K562 (cell line): ENCODE results near the gene SARS1. TPM values are rescaled to one million over a fixed set of nuclear protein-coding genes. Genes with fewer than 3 reads are reported as not detected.

Source experiments
- CHD2 ChIP-seq: IDR thresholded peaks from 2 replicates; pipeline ENCODE4 v1.6.1; 2011; ENCODE audit warnings: low read depth, low read length
- FOXK1 ChIP-seq: sonication (generic); formaldehyde crosslinking; IDR thresholded peaks from 2 replicates; pipeline ENCODE4 v1.8.0; 2022; ENCODE audit warnings: missing genetic modification reagents, mild to moderate bottlenecking, borderline replicate concordance
- HCFC1 ChIP-seq: IDR thresholded peaks from 2 replicates; pipeline ENCODE4 v1.6.1; 2012; ENCODE audit warnings: low read depth, low read length, improper control_type of control experiment
- KDM5B ChIP-seq: fragments of 200-600 bp; sonication (generic); IDR thresholded peaks from 2 replicates; pipeline ENCODE4 v1.6.1; 2012; ENCODE audit warnings: low read depth, mild to moderate bottlenecking, moderate library complexity, low read length, control low read depth, inconsistent platforms; ENCODE audit not compliant: insufficient replicate concordance
- NCOA6 ChIP-seq: fragments of 450-650 bp; IDR thresholded peaks from 2 replicates; pipeline ENCODE4 v1.6.1; 2017; ENCODE audit warnings: mild to moderate bottlenecking
- NFATC3 ChIP-seq: fragments of 450-650 bp; IDR thresholded peaks from 2 replicates; pipeline ENCODE4 v1.6.1; 2017; ENCODE audit warnings: mild to moderate bottlenecking
- NR2C1 ChIP-seq, 2 experiments: fragments of 450-650 bp; IDR thresholded peaks; 2 replicates each; pipeline ENCODE4 v1.6.1; 2017; ENCODE audit warnings: mild to moderate bottlenecking in 2 of 2, antibody characterized with exemption in 1 of 2, inconsistent platforms in 1 of 2, missing compliant biosample characterization in 1 of 2, missing genetic modification characterization in 1 of 2
- PHF8 ChIP-seq: fragments of 200-600 bp; sonication (generic); IDR thresholded peaks from 2 replicates; pipeline ENCODE4 v1.6.1; 2012; ENCODE audit warnings: mixed run types, mild to moderate bottlenecking, inconsistent platforms, low read length, moderate library complexity, borderline replicate concordance
- RFX5 ChIP-seq: IDR thresholded peaks from 2 replicates; pipeline ENCODE4 v1.6.1; 2011; ENCODE audit warnings: low read depth, mild to moderate bottlenecking, improper control_type of control experiment, low read length
- RFX7 ChIP-seq: fragments of 250-450 bp; sonication (Bioruptor Pico); IDR thresholded peaks from 2 replicates; pipeline ENCODE4 v1.5.1; 2021; ENCODE audit warnings: mild to moderate bottlenecking
- SMAD4 ChIP-seq: fragments of 250-450 bp; sonication (Bioruptor Pico); conservative IDR thresholded peaks from 2 replicates; pipeline ENCODE4 v1.8.0; 2021; ENCODE audit warnings: inconsistent platforms, mild to moderate bottlenecking, moderate library complexity
- SOX6 ChIP-seq: fragments of 450-650 bp; IDR thresholded peaks from 2 replicates; pipeline ENCODE4 v1.6.1; 2014; ENCODE audit warnings: mild to moderate bottlenecking
- TAL1 ChIP-seq: fragments of 450-650 bp; IDR thresholded peaks from 2 replicates; pipeline ENCODE4 v1.6.1; 2016; ENCODE audit warnings: mild to moderate bottlenecking
- TRIM28 ChIP-seq: fragments of 450-650 bp; IDR thresholded peaks from 2 replicates; pipeline ENCODE4 v1.6.1; 2017
- U2AF1 ChIP-seq: fragments of 200-400 bp; formaldehyde crosslinking; optimal IDR thresholded peaks from 2 replicates; pipeline ENCODE3; 2017; ENCODE audit warnings: mild to moderate bottlenecking, low read depth, low read length, moderate library complexity
- ZBTB7A ChIP-seq: IDR thresholded peaks from 2 replicates; pipeline ENCODE4 v1.6.1; 2011; ENCODE audit warnings: low read depth, mild to moderate bottlenecking, low read length, moderate library complexity, borderline replicate concordance; ENCODE audit not compliant: control insufficient read depth
- ZC3H8 ChIP-seq: fragments of 450-650 bp; IDR thresholded peaks from 2 replicates; pipeline ENCODE4 v1.6.1; 2017
- ZNF445 ChIP-seq: fragments of 250-450 bp; sonication (Bioruptor Pico); IDR thresholded peaks from 2 replicates; pipeline ENCODE4 v1.4.0; 2020; ENCODE audit warnings: low read depth, mild to moderate bottlenecking, moderate library complexity
- ZNF668 ChIP-seq: fragments of 250-450 bp; sonication (Bioruptor Pico); IDR thresholded peaks from 2 replicates; pipeline ENCODE4 v1.8.0; 2022; ENCODE audit warnings: mild to moderate bottlenecking, inconsistent platforms
- polyA plus RNA-seq, 8 experiments: library from polyadenylated mRNA; depleted of rRNA in 4 of 8; stranded (reverse) in 5 of 8; unstranded in 3 of 8; fragments of >200 nt; fragmentation: Nextera tagmentation in 2 of 8; fragmentation: Illumina TruSeq in 1 of 8; extraction: Ambion mirVana in 2 of 8; extraction: Trizol in 1 of 8; gene quantifications; 2 replicates each; pipeline versions ENCODE4 v1.2.1 to v1.2.3, GENCODE V29; 2011 to 2014; ENCODE audit warnings: inconsistent platforms in 1 of 8, missing spikeins in 1 of 8
- total RNA-seq, 7 experiments: library from RNA; depleted of rRNA in 6 of 7; stranded (reverse); fragments of >200 nt in 6 of 7; fragmentation: Illumina TruSeq in 2 of 7; extraction: Trizol in 2 of 7; gene quantifications; 2 replicates each; pipeline versions ENCODE4 v1.2.1 to v1.2.3, GENCODE V29; 2011 to 2021; ENCODE audit warnings: low replicate concordance in 1 of 7
- TF ChIP-seq, protein P1 (sequence below): fragments of 450-650 bp; formaldehyde crosslinking; IDR thresholded peaks from 2 replicates; pipeline ENCODE4 v1.4.0; 2020; ENCODE audit warnings: mild to moderate bottlenecking, moderate library complexity
- TF ChIP-seq, protein P2 (sequence below): sonication (generic); formaldehyde crosslinking; IDR thresholded peaks from 2 replicates; pipeline ENCODE4 v1.8.0; 2022; ENCODE audit warnings: missing genetic modification reagents, mild to moderate bottlenecking, borderline replicate concordance
- TF ChIP-seq, protein P3 (sequence below): fragments of 450-650 bp; IDR thresholded peaks from 2 replicates; pipeline ENCODE4 v1.6.1; 2016; ENCODE audit warnings: mild to moderate bottlenecking
- TF ChIP-seq, protein P4 (sequence below), 2 experiments: fragments of 450-650 bp in 1 of 2; sonication (generic) in 1 of 2; formaldehyde crosslinking; conservative IDR thresholded peaks; 2 replicates each; pipeline versions ENCODE4 v1.4.0 to v1.8.1; 2020 to 2022; ENCODE audit warnings: mild to moderate bottlenecking in 1 of 2, missing genetic modification reagents in 1 of 2

Gene SARS1
- total and polyA plus RNA-seq, 9 of the 15 experiments (the other 6 are each of a cell fraction or from before 2014, with no cell fraction given), result 221 to 623 (median 254) TPM

DNA sequence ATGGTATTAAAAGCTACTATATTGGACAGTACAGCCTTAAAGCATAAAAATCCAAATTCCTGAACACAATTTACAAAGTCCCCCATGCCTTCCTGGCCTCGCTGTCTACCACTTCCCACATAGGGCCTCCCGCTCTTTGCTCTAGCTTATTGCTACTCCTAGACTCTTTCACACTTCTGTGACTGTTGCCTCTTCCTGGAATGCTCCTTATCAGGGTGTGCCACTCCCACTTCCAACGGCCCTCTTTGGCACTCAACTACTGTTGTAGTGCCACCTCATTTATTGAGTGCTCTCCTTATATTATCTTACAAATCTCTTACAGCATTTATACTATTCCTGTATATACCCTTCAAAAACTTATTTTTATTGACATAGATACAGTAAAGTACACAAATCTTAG is 4.8 kb downstream of the SARS1 start (continued):
- peak; percentile 58 for TF ChIP-seq SOX6
- TF ChIP-seq NFATC3, result no peak
- TF ChIP-seq FOXK1 (CRISPR knock-in tag), result no peak
- TF ChIP-seq ZNF445 (CRISPR knock-in tag), result no peak
- TF ChIP-seq, protein P1, sequence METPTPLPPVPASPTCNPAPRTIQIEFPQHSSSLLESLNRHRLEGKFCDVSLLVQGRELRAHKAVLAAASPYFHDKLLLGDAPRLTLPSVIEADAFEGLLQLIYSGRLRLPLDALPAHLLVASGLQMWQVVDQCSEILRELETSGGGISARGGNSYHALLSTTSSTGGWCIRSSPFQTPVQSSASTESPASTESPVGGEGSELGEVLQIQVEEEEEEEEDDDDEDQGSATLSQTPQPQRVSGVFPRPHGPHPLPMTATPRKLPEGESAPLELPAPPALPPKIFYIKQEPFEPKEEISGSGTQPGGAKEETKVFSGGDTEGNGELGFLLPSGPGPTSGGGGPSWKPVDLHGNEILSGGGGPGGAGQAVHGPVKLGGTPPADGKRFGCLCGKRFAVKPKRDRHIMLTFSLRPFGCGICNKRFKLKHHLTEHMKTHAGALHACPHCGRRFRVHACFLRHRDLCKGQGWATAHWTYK (CRISPR knock-in tag), result no peak
- no peak for TF ChIP-seq TRIM28
- TF ChIP-seq RFX7 (CRISPR knock-in tag), result no peak
- TF ChIP-seq ZBTB7A, result no peak
- TF ChIP-seq TAL1, result peak; percentile 11; the same call in 1 of the 2 replicates
- no peak for TF ChIP-seq U2AF1
- no peak for TF ChIP-seq ZC3H8
- TF ChIP-seq RFX5, result no peak
- no peak for TF ChIP-seq NCOA6
- TF ChIP-seq NR2C1 (IDR thresholded peaks at IDR 0.05), result no peak
- TF ChIP-seq NR2C1 (tag; IDR thresholded peaks at IDR 0.05), result no peak
- TF ChIP-seq ZNF668 (CRISPR knock-in tag), result no peak
- TF ChIP-seq PHF8, result no peak
- TF ChIP-seq, protein P2, sequence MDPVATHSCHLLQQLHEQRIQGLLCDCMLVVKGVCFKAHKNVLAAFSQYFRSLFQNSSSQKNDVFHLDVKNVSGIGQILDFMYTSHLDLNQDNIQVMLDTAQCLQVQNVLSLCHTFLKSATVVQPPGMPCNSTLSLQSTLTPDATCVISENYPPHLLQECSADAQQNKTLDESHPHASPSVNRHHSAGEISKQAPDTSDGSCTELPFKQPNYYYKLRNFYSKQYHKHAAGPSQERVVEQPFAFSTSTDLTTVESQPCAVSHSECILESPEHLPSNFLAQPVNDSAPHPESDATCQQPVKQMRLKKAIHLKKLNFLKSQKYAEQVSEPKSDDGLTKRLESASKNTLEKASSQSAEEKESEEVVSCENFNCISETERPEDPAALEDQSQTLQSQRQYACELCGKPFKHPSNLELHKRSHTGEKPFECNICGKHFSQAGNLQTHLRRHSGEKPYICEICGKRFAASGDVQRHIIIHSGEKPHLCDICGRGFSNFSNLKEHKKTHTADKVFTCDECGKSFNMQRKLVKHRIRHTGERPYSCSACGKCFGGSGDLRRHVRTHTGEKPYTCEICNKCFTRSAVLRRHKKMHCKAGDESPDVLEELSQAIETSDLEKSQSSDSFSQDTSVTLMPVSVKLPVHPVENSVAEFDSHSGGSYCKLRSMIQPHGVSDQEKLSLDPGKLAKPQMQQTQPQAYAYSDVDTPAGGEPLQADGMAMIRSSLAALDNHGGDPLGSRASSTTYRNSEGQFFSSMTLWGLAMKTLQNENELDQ (CRISPR knock-in tag), result no peak
- TF ChIP-seq KDM5B, result no peak
- peak; percentile 87 for TF ChIP-seq SMAD4
- no peak for TF ChIP-seq HCFC1
- TF ChIP-seq CHD2, result no peak
- TF ChIP-seq, protein P3, sequence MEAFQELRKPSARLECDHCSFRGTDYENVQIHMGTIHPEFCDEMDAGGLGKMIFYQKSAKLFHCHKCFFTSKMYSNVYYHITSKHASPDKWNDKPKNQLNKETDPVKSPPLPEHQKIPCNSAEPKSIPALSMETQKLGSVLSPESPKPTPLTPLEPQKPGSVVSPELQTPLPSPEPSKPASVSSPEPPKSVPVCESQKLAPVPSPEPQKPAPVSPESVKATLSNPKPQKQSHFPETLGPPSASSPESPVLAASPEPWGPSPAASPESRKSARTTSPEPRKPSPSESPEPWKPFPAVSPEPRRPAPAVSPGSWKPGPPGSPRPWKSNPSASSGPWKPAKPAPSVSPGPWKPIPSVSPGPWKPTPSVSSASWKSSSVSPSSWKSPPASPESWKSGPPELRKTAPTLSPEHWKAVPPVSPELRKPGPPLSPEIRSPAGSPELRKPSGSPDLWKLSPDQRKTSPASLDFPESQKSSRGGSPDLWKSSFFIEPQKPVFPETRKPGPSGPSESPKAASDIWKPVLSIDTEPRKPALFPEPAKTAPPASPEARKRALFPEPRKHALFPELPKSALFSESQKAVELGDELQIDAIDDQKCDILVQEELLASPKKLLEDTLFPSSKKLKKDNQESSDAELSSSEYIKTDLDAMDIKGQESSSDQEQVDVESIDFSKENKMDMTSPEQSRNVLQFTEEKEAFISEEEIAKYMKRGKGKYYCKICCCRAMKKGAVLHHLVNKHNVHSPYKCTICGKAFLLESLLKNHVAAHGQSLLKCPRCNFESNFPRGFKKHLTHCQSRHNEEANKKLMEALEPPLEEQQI, result peak; percentile 82
- TF ChIP-seq, protein P4, sequence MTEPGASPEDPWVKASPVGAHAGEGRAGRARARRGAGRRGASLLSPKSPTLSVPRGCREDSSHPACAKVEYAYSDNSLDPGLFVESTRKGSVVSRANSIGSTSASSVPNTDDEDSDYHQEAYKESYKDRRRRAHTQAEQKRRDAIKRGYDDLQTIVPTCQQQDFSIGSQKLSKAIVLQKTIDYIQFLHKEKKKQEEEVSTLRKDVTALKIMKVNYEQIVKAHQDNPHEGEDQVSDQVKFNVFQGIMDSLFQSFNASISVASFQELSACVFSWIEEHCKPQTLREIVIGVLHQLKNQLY (CRISPR knock-in tag; conservative IDR thresholded peaks at IDR 0.05), result no peak
